Sciatic nerve (tissue), 2 donors: ENCODE data around the gene PTPRM. TPM values are rescaled to one million over a fixed set of nuclear protein-coding genes. Genes with fewer than 3 reads are reported as not detected.
A peak's percentile ranks its signal among the peaks of the same experiment; 100 is the strongest.

ENCODE experiments used
- ATAC-seq: fragments of 200-7000 bp; cut with Tn5 transposase; one replicate; pipeline ENCODE4 v1.9.1; 2020; ENCODE audit warnings: mild to moderate bottlenecking, moderate library complexity
- DNase-seq: peaks from one replicate; pipeline ENCODE4 v3.0.0-alpha.2; 2020; ENCODE audit warnings: low spot score
- intact Hi-C: fragments of 100-400 bp; cut with DNase I; formaldehyde crosslinking; loops from one replicate; pipeline ENCODE4 v1.14.2; 2022
- total RNA-seq: library from RNA; stranded (reverse); fragmentation: NEBNext Ultra II Directional; extraction: Animal tissue kit (Norgen Biotek cat#: 25700); gene quantifications from one replicate; pipeline ENCODE4 v1.2.1, GENCODE V29; 2021
- donor health status: DM: no; HTN: no; CAD: no.
- donor health status: DM: no; HTN: no; CAD: no.

Gene PTPRM
- total RNA-seq, 1 donor from 2014 or later, result 66.5 TPM

DNA sequence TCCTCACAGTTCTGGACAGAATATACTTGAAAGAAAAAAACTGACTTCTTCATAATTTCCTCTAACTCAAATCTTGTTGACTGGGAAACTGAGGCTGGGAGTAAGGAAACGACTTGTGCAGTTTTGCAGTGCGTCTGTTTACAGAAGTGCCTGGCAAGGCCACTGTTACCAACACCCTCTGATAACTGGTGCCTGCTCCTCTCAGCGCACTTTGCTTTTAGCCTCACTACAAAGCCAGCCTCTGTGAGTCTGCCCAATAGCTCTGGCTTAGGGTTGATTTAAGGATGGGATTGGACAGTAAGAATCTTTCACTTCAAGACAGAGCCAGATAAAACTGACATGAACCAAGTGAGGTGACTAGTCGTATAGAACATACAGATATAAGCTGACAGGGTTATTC, 410.8 kb downstream of the PTPRM start:
- intact Hi-C loops, result no loop called here
- ATAC-seq, result no peak
- DNase-seq, result no peak

GRCh38 chr18:7978834-7979233, 411.7 kb downstream of the PTPRM start:
- intact Hi-C loops, result no loop called here
- ATAC-seq (no peak), DNase-seq (no peak)

DNA sequence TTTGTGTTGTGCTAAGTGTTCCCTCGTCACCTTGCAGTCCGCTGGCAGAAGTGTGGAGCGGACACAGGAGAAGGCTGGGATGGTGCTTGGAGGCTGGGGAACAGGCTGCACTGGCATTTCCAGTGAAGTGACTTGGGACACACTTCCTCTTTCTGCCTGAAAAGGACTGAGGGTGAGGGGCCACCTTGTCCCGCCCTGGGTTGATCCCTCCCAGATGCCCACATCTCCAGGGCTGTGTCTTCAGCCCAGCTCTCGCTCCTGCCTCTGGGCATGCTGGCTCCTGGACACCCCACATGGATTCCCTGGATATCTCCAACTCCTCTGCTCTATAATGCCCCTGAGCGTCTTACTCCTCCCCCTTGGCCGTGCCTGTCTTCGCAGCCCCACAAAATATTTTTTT, 412.6 kb downstream of the PTPRM start:
- no peak for DNase-seq
- ATAC-seq, result no peak
- intact Hi-C loops, result no loop called here

DNA sequence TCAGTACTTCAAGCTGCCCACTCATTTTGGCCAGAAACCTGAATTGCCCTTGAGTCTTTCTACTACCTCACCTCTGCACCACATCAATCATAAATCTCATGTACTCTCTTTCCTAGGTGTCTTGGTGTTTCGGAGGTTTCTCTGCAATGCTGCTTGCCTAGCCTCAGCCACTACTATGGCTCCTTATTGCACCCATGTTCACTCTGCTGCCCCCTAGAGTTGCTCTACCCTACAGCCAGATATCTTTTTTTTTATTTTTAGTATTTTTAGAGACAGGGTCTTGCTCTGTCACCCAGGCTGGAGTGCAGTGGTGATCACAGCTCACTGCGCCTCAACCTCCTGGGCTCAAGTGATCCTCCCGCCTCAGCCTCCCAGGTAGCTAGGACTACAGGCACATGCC, 413.0 kb downstream of the PTPRM start:
- intact Hi-C loops, result no loop called here
- DNase-seq (no peak), ATAC-seq (no peak)

- ATAC-seq (no peak), DNase-seq (no peak)
- intact Hi-C loops, result no loop called here
These were observed 413.5 kb downstream of the PTPRM start for GRCh38 chr18:7980656-7981055.

- DNase-seq (no peak), ATAC-seq (no peak)
- intact Hi-C loops, result no loop called here
These were observed 415.1 kb downstream of the PTPRM start for GRCh38 chr18:7982216-7982615.

DNA sequence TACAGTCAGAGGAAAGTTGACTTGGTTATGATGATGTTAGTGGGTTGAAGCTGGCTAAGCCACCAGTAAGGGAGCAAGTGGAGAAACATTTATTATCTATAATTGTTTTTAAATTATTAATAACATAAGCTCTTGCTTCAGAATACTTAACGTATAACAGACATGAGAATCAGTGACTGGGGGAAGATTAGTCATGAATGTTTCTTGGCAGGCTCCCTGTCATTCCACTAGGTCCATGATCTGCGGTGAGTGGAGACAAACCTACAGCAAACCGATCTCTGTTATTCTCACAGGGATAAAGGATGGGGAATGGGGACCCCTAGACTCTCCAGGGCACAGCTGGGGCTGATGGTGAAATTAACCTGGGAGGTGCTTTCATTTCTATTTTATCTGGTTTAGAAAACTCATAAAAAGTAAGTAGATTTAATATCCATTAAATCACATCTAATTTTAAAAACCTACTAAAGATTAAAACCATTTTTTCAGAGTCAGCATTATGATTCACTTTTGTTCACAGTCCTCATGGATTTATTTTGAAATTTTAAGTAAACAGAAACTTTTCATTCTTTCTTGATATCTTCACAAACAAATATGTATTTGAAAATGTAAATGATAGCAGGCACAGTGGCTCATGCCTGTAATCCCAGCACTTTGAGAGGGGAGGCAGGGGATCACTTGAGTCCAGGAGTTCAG, 420.3 kb downstream of the PTPRM start:
- intact Hi-C loops, result no loop called here
- DNase-seq, result no peak
- no peak for ATAC-seq

GRCh38 chr18:7990670-7991069, 423.6 kb downstream of the PTPRM start:
- DNase-seq (no peak), ATAC-seq (no peak)
- intact Hi-C loops, result no loop called here

DNA sequence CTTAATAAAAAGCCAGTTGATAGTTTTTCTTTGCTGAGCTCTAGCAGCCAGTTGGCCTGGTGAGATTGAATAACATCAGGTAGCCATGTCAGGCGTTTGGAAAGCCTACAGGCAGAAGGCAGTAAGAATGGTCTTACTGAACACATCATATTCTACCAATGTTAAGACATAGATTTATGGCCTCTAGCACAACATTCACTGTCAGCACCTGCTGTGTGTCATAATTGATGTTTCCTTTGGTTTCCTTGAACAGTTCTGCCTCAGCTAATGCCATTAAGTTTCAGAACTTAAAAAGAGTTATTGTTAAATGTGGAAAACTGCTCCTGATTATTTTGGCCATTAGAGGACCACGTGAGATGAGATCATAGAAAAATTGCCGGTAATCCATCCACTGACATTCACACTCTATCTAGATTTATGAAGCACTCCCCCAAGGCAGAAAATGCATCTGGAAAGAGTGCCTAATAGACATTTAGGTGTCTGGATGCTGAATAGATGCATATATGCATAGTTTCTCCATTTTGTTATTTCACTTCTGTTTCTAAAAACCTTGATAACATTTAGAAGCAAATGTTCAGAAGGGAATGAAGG, 434.7 kb downstream of the PTPRM start:
- ATAC-seq (no peak), DNase-seq (no peak)
- intact Hi-C loops, result no loop called here

DNA sequence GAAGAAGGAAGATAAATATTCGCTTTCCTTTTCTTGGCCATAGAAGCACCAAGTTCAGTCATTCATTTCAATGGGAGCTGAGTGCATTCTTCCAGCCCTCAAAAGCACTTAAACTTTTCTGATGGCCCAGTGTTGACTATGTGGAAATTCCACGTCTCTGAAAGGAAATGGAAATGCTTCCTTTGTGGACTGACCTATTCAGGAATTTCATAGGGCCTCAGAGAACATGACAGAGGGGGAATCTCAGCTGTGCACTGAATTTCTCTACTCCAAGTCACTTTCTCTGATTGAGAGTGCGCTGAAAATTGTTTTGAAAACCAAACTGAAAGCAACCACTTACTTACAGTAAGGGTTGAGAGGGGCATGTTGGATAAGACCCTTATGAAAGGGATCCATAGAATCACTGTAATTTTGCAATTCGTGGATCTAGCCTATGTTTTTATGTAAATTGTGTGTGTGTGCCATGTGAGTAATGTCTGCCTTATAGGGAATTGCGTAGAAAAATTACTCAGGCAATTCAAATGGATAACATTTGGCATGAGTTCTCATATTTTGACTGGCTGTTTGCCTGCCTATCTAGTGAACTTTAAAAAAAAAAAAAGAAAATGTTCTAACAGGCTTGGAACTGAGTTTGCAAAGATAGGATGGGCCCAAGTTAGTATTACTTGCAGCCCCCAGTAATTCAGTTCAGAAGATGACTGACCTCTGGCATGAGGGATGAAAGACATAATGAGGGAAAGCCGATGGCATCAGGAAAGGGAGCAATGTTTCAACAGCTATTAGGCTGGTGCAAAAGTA, 437.0 kb downstream of the PTPRM start:
- intact Hi-C loops, result no loop called here
- DNase-seq (no peak), ATAC-seq (peak; percentile 48)

GRCh38 chr18:8004792-8005191, 437.7 kb downstream of the PTPRM start:
- intact Hi-C loops, result no loop called here
- no peak for DNase-seq

DNA sequence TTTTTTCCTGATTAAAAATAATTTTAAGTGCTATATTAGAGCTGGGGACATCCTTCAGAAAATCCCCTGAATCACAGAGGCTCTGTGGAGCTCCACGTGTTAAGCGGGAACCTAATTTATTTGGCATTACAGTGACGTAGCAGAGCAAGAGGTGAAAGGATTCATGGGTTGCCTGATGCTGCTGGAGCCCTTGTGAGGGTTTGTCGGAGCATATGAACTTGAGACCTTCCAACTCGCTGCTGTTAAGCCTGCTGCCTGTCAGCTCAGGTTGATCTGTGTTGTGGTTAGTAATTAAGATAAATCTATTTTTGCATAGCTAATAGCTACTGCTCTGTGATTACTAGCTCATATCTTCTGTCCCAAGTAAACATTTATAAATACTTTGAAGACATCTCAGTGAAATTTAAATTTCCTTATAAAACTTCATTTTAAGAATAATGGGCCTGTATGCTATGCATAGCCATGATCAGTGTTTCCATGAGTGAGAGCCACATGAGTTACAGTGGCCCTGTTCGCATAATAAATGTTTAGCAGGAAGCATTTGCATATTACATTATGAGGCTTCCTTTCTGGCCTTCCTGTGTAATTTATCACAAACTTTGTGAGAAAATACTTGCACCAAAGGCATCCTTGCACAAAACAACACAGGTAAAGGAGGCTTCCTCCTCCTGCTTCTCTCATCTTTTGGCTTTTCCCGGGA, 438.9 kb downstream of the PTPRM start:
- DNase-seq (no peak), ATAC-seq (no peak)
- intact Hi-C loops, result no loop called here

More at GRCh38 chr18:8004792-8005191, 437.7 kb downstream of the PTPRM start:
- ATAC-seq, result no peak

GRCh38 chr18:8006979-8007378, 439.9 kb downstream of the PTPRM start:
- DNase-seq (no peak), ATAC-seq (no peak)
- intact Hi-C loops, result no loop called here

- intact Hi-C loops, result no loop called here
- ATAC-seq, result no peak
- DNase-seq, result no peak
These were observed 440.9 kb downstream of the PTPRM start for GRCh38 chr18:8008033-8008432.

- intact Hi-C loops, result no loop called here
- ATAC-seq (no peak), DNase-seq (no peak)
These were observed 444.2 kb downstream of the PTPRM start for GRCh38 chr18:8011361-8011760.

DNA sequence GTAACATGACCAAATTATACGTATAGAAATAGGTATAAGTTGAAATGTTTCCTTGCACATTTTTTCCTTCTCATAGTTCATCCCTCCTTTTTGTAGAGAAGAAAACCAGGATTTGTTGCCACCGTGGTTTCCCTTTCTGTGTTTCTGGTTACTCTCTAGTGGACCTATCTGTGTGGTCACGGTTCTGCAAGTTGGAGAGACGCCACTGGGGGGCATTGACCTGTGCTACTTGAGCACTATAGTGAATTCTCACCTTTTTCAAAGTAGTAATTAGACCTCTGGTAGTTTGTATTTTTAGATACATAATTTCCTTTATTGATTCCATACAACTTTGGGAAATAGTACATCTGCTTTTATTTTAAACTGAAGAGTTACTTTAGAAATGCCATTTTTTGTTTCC, 444.8 kb downstream of the PTPRM start:
- intact Hi-C loops, result no loop called here
- ATAC-seq (no peak), DNase-seq (no peak)

DNA sequence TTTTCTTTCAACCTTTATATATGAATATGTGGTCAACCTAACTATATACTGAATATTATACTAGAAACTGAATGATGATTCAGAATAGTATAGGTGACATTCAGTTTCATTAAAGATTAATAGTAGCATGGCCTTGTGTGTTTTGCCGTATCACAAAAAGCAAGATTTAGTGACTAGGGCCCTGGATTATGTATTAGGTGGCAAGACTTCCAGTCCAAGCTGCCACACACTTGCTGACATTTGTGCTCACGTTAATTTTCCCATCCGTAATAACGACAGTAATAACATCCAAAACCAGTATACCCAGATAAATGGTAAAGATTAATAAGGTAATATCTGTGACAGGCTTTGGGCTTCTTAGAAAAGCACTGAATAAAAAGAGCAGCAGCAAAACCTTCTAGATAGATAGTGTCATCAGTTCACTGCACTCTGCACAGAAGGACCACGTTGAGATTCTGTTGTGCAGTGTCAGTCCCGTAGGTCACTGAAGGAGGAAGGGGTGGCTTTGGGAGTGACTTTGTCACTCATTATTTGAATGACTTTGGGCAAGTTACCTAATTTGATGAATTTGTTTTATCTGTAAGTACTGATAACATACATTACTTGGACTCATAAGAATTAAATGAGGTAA, 451.7 kb downstream of the PTPRM start:
- no peak for DNase-seq
- no peak for ATAC-seq
- intact Hi-C loops, result no loop called here

DNA sequence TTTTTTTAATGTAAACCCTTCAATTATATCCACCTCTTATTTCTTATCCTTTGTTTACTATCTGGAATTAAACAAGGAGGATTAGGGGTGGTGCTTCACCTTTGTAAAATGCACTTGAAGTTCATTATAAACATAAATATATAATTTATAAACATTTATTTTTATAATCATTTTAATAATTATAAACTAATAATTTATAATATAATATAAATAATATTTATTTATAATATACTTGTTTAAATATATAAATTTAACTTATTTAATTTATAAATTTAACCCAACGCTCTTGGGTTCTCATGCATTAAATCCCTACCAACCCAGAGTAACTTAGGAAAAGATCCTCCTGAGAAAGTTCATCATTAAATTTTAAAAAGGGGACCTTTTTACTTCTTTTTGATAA, 452.5 kb downstream of the PTPRM start:
- intact Hi-C loops, result no loop called here
- ATAC-seq, result no peak

GRCh38 chr18:8020132-8020846, 453.2 kb downstream of the PTPRM start:
- DNase-seq (no peak), ATAC-seq (no peak)
- intact Hi-C loops, result no loop called here

More for the DNA sequence above, 452.5 kb downstream of the PTPRM start:
- DNase-seq, result no peak
